ENCODE measurements around the gene CREB3L2.

CREB3L2 gene

DNA sequence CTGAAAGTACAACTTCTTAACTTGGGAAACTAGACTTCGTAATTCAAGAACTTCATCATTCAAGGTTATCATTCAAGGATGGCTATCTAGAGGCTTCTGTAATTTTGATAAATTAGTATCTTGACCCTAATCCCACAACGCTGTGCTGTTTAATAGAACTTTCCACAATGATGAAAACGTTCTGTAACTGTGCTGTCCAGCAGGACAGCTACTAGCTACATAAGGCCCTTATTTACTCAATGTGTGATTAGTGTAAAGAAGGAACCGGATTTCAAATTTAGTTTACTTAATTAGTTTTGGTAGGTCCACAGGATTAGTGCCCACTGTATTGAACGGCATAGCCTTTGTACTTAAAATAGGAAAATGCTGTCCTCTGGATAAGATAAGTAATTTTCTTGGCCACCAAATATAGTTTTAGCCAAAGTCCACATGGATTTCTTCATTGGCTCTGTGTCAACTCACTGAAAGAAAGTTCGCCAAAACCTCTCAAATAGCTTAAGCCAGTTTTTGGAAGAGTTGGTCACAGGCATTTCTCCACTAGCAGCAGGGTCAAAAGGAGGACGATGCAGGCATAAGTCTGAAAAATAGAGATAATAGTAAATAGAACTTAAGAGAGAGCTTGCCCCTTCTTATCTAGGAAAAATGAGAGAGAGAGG, 172.4 kb downstream of the CREB3L2 start:
- no peak overlapping the region for H3K4me3 ChIP-seq (ENCODE audit: low read length)
- no peak for TF ChIP-seq CTCF (conservative IDR thresholded peaks at IDR 0.05; ENCODE audit: low read length)
- no peak for DNase-seq (ENCODE audit: low read depth)

GRCh38 chr7:137828456-137828855, 173.4 kb downstream of the CREB3L2 start:
- no peak for DNase-seq (ENCODE audit: low read depth)
- H3K4me3 ChIP-seq (ENCODE audit: low read length) = no peak overlapping the region
- TF ChIP-seq CTCF (conservative IDR thresholded peaks at IDR 0.05; ENCODE audit: low read length) = no peak

- no peak for TF ChIP-seq CTCF (conservative IDR thresholded peaks at IDR 0.05; ENCODE audit: low read length)
- no peak for DNase-seq (ENCODE audit: low read depth)
- H3K4me3 ChIP-seq (ENCODE audit: low read length) = no peak overlapping the region
Measured at GRCh38 chr7:137825489-137825888, 176.4 kb downstream of the CREB3L2 start.
